OCI-LY3 (cell line): ENCODE results near the gene PDHA2.
"Not testable (repeated sequence)": the region's sequence is repeated elsewhere in the genome, so short reads cannot be mapped to it uniquely, and the experiment has no call there.

Source experiments
- H2AFZ ChIP-seq: fragments of 200-600, 300-600 bp; shearing (Covaris generic); 2 replicates; pipeline ENCODE4 v1.6.0; 2014; ENCODE audit warnings: antibody characterized with exemption, low read depth, low read length
- H3K27ac ChIP-seq: fragments of 200-600, 300-600 bp; sonication (generic); 2 replicates; pipeline ENCODE4 v1.5.1; 2014; ENCODE audit warnings: mild to moderate bottlenecking, low read length, moderate library complexity, mixed read lengths
- H3K27me3 ChIP-seq: fragments of 200-600, 300-600 bp; sonication (generic); 2 replicates; pipeline ENCODE4 v1.6.1; 2014; ENCODE audit warnings: low read depth, low read length, mixed read lengths
- H3K36me3 ChIP-seq: fragments of 200-600, 300-600 bp; sonication (generic); replicated peaks from 2 replicates; pipeline ENCODE3; 2014; ENCODE audit warnings: low read depth, low read length, mixed read lengths
- H3K4me1 ChIP-seq: fragments of 300-600, 200-600 bp; sonication (generic); 2 replicates; pipeline ENCODE4 v1.6.1; 2014; ENCODE audit warnings: low read length, mixed read lengths
- H3K4me2 ChIP-seq: fragments of 200-600, 300-600 bp; sonication (generic); 2 replicates; pipeline ENCODE4 v1.6.1; 2014; ENCODE audit warnings: low read length, mixed read lengths
- H3K4me3 ChIP-seq: fragments of 300-600, 200-600 bp; sonication (generic); 2 replicates; pipeline ENCODE4 v1.5.1; 2014; ENCODE audit warnings: antibody characterized with exemption, mild to moderate bottlenecking, low read length, moderate library complexity
- H3K79me2 ChIP-seq: fragments of 300-600, 200-600 bp; shearing (Covaris generic); 2 replicates; pipeline ENCODE4 v1.6.1; 2014; ENCODE audit warnings: mild to moderate bottlenecking, low read length, mixed read lengths
- H3K9ac ChIP-seq: fragments of 300-600, 200-600 bp; shearing (Covaris generic); 2 replicates; pipeline ENCODE4 v1.6.0; 2014; ENCODE audit warnings: mild to moderate bottlenecking, low read length, moderate library complexity
- H3K9me3 ChIP-seq: fragments of 200-600, 300-600 bp; shearing (Covaris generic); 2 replicates; pipeline ENCODE4 v1.6.1; 2014; ENCODE audit warnings: low read length, mixed read lengths; ENCODE audit not compliant: insufficient read depth
- H4K20me1 ChIP-seq: fragments of 200-600, 300-600 bp; sonication (generic); 2 replicates; pipeline ENCODE4 v1.6.1; 2016; ENCODE audit warnings: low read length, mixed read lengths; ENCODE audit not compliant: insufficient read depth
- CTCF ChIP-seq: fragments of 200-600, 300-600 bp; sonication (generic); IDR thresholded peaks from 2 replicates; pipeline ENCODE4 v1.5.1; 2014; ENCODE audit warnings: antibody characterized with exemption, low read length, low read depth
- EZH2phosphoT487 ChIP-seq: fragments of 200-600 bp; shearing (Covaris generic); IDR thresholded peaks from 2 replicates; pipeline ENCODE4 v1.6.1; 2018; ENCODE audit warnings: antibody characterized with exemption, mixed run types, low read depth

PDHA2 gene

GRCh38 chr4:95857761-95858160 lies 17.9 kb downstream of the PDHA2 start:
- Histone ChIP-seq H3K36me3 (no peaks in the 10 kb centered on the region), H3K27me3 (peaks cover 29% of the 10 kb centered on the region), H3K79me2 (no peaks in the 10 kb centered on the region), H2AFZ (no peak overlapping the region), H3K4me2 (no peak overlapping the region), H3K27ac (no peak overlapping the region), H4K20me1 (peaks cover 3% of the 10 kb centered on the region; the same call in 1 of the 2 replicates), H3K9me3 (no peaks in the 10 kb centered on the region), H3K9ac (no peak overlapping the region), H3K4me1 (peaks cover 10% of the 10 kb centered on the region), H3K4me3 (no peak overlapping the region)
- no peak for TF ChIP-seq CTCF
- TF ChIP-seq EZH2phosphoT487, result no peak

- Histone ChIP-seq H3K36me3 (no peaks in the 10 kb centered on the region), H3K27ac (no peak overlapping the region), H3K9me3 (no peaks in the 10 kb centered on the region), H3K4me3 (no peak overlapping the region), H3K4me1 (no peaks in the 10 kb centered on the region), H3K27me3 (no peaks in the 10 kb centered on the region), H2AFZ (no peak overlapping the region), H3K9ac (no peak overlapping the region), H4K20me1 (no peaks in the 10 kb centered on the region), H3K4me2 (no peak overlapping the region), H3K79me2 (no peaks in the 10 kb centered on the region)
- TF ChIP-seq CTCF (no peak), EZH2phosphoT487 (no peak)
These were observed 28.0 kb downstream of the PDHA2 start for GRCh38 chr4:95867919-95868318.

- H3K4me3 ChIP-seq, H3K9me3 ChIP-seq, H3K27ac ChIP-seq, H3K4me2 ChIP-seq, H3K27me3 ChIP-seq, H3K4me1 ChIP-seq, H3K36me3 ChIP-seq, H2AFZ ChIP-seq, H3K79me2 ChIP-seq, H4K20me1 ChIP-seq, H3K9ac ChIP-seq: not testable (repeated sequence)
These were observed 29.5 kb downstream of the PDHA2 start for GRCh38 chr4:95869414-95869813.

- Histone ChIP-seq H3K9me3 (no peaks in the 10 kb centered on the region), H3K9ac (no peak overlapping the region), H3K27me3 (no peaks in the 10 kb centered on the region), H3K27ac (no peak overlapping the region), H3K4me2 (no peak overlapping the region), H3K4me1 (no peaks in the 10 kb centered on the region), H3K79me2 (no peaks in the 10 kb centered on the region), H3K4me3 (no peak overlapping the region), H2AFZ (no peak overlapping the region), H3K36me3 (no peaks in the 10 kb centered on the region), H4K20me1 (no peaks in the 10 kb centered on the region)
- TF ChIP-seq CTCF, result no peak
- no peak for TF ChIP-seq EZH2phosphoT487
These were observed 30.1 kb downstream of the PDHA2 start for GRCh38 chr4:95869961-95870500.

GRCh38 chr4:95877636-95878035 lies 37.7 kb downstream of the PDHA2 start:
- H3K9me3 ChIP-seq, result no peaks in the 10 kb centered on the region
- H3K9ac ChIP-seq, result no peak overlapping the region
- no peak overlapping the region for H3K4me2 ChIP-seq
- no peaks in the 10 kb centered on the region for H4K20me1 ChIP-seq
- H3K36me3 ChIP-seq, result no peaks in the 10 kb centered on the region
- no peaks in the 10 kb centered on the region for H3K79me2 ChIP-seq
- no peak overlapping the region for H3K4me3 ChIP-seq
- TF ChIP-seq CTCF (no peak), EZH2phosphoT487 (no peak)
- H2AFZ ChIP-seq, result no peak overlapping the region
- no peaks in the 10 kb centered on the region for H3K27me3 ChIP-seq
- H3K4me1 ChIP-seq, result no peaks in the 10 kb centered on the region
- no peak overlapping the region for H3K27ac ChIP-seq
